ENCODE data around the gene GNG3.
"Not testable (repeated sequence)": the region's sequence is repeated elsewhere in the genome, so short reads cannot be mapped to it uniquely, and the experiment has no call there.

GNG3 gene

GRCh38 chr11:62687508-62688396 lies 19.7 kb upstream of the GNG3 start:
- in situ Hi-C loops (cut with HindIII; ENCODE audit: low sequenced_read_pairs): no loop called here

GRCh38 chr11:62688491-62688890 lies 19.0 kb upstream of the GNG3 start:
- in situ Hi-C loops (cut with HindIII; ENCODE audit: low sequenced_read_pairs): no loop called here

- in situ Hi-C loops (cut with HindIII; ENCODE audit: low sequenced_read_pairs): no loop called here
Measured at GRCh38 chr11:62689421-62690183, 17.9 kb upstream of the GNG3 start, which contains the start of gene LRRN4CL. Gene LRRN4CL, minus strand, starts transcription at chr11:62689530. Its CDS starts 1,022 bp downstream, at chr11:62688508.

GRCh38 chr11:62693624-62694023 lies 13.9 kb upstream of the GNG3 start:
- in situ Hi-C loops (cut with HindIII; ENCODE audit: low sequenced_read_pairs): not testable (repeated sequence)

- in situ Hi-C loops (cut with HindIII; ENCODE audit: low sequenced_read_pairs): no loop called here
Measured at GRCh38 chr11:62694455-62695167, 12.9 kb upstream of the GNG3 start.

- in situ Hi-C loops (cut with HindIII; ENCODE audit: low sequenced_read_pairs): no loop called here
Measured at GRCh38 chr11:62702246-62702645, 5.2 kb upstream of the GNG3 start.

- in situ Hi-C loops (cut with HindIII; ENCODE audit: low sequenced_read_pairs): not testable (repeated sequence)
Measured at GRCh38 chr11:62703921-62704320, 3.6 kb upstream of the GNG3 start.

GRCh38 chr11:62705413-62705812 lies 2.1 kb upstream of the GNG3 start:
- in situ Hi-C loops (cut with HindIII; ENCODE audit: low sequenced_read_pairs): no loop called here

GRCh38 chr11:62705880-62706849 lies 1.3 kb upstream of the GNG3 start:
- in situ Hi-C loops (cut with HindIII; ENCODE audit: low sequenced_read_pairs): no loop called here

- in situ Hi-C loops (cut with HindIII; ENCODE audit: low sequenced_read_pairs): no loop called here
Measured at GRCh38 chr11:62706850-62707247, 627 bp upstream of the GNG3 start.

- in situ Hi-C loops (cut with HindIII; ENCODE audit: low sequenced_read_pairs): no loop called here
Measured at GRCh38 chr11:62708392-62708791, 916 bp downstream of the GNG3 start.

GRCh38 chr11:62708793-62709192 lies 1.3 kb downstream of the GNG3 start:
- in situ Hi-C loops (cut with HindIII; ENCODE audit: low sequenced_read_pairs): no loop called here

GRCh38 chr11:62709247-62710000 lies 1.9 kb downstream of the GNG3 start:
- in situ Hi-C loops (cut with HindIII; ENCODE audit: low sequenced_read_pairs): no loop called here

- in situ Hi-C loops (cut with HindIII; ENCODE audit: low sequenced_read_pairs): no loop called here
Measured at GRCh38 chr11:62710001-62710345, 2.5 kb downstream of the GNG3 start.

GRCh38 chr11:62712276-62712812 lies 4.9 kb downstream of the GNG3 start:
- in situ Hi-C loops (cut with HindIII; ENCODE audit: low sequenced_read_pairs): no loop called here

- in situ Hi-C loops (cut with HindIII; ENCODE audit: low sequenced_read_pairs): no loop called here
Measured at GRCh38 chr11:62712861-62713260, 5.4 kb downstream of the GNG3 start.

GRCh38 chr11:62713343-62713742 lies 5.9 kb downstream of the GNG3 start:
- in situ Hi-C loops (cut with HindIII; ENCODE audit: low sequenced_read_pairs): no loop called here

GRCh38 chr11:62715150-62716130 lies 8.0 kb downstream of the GNG3 start:
- in situ Hi-C loops (cut with HindIII; ENCODE audit: low sequenced_read_pairs): no loop called here
